Measurements from ENCODE around the gene HBEGF. TPM values are rescaled to one million over a fixed set of nuclear protein-coding genes. Genes with fewer than 3 reads are reported as not detected.

Gene HBEGF
- total RNA-seq, 2 experiments from 2014 or later, result 4.7 to 20.2 TPM

DNA sequence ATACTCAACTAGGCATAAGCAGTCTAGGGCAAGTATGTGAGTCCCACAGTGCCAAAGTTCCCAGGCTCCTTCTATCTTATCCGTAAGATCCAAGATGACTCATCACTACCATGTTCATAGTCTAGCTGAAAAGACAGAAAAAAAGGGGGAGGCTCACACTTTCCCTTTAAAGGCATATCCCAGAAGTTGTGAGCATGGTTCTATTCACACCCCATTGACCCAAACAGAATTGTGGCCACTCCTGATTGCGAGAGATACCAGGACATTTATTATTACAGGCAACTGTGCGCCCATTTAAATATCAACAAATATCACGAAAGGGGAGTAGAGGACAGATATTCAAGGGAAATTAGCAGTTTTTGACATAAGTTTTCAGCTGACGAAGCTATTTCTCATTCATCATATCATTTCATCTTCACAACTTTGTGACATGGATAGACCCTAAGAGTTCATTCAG is 35.4 kb downstream of the HBEGF start:
- no peaks in the 10 kb centered on the region for H3K9me2 ChIP-seq (ENCODE audit: insufficient read depth, low read length)
- intact Hi-C loops (cut with micrococcal nuclease; ENCODE audit: unreplicated experiment), result no loop called here
- no peak overlapping the region for H3K4me3 ChIP-seq (ENCODE audit: low read depth, low read length, poor library complexity, severe bottlenecking)
- CTCF ChIA-PET (ENCODE audit: unreplicated experiment), result no interaction called here
- no peaks in the 10 kb centered on the region for H3K4me1 ChIP-seq (ENCODE audit: insufficient read depth, low read length, poor library complexity, severe bottlenecking)
- no peaks in the 10 kb centered on the region for H3K36me3 ChIP-seq (ENCODE audit: insufficient read depth, low read length)
- TF ChIP-seq EZH2phosphoT487 (IDR thresholded peaks at IDR 0.05; ENCODE audit: borderline replicate concordance, low read depth, low read length), result no peak
- TF ChIP-seq, protein P1, sequence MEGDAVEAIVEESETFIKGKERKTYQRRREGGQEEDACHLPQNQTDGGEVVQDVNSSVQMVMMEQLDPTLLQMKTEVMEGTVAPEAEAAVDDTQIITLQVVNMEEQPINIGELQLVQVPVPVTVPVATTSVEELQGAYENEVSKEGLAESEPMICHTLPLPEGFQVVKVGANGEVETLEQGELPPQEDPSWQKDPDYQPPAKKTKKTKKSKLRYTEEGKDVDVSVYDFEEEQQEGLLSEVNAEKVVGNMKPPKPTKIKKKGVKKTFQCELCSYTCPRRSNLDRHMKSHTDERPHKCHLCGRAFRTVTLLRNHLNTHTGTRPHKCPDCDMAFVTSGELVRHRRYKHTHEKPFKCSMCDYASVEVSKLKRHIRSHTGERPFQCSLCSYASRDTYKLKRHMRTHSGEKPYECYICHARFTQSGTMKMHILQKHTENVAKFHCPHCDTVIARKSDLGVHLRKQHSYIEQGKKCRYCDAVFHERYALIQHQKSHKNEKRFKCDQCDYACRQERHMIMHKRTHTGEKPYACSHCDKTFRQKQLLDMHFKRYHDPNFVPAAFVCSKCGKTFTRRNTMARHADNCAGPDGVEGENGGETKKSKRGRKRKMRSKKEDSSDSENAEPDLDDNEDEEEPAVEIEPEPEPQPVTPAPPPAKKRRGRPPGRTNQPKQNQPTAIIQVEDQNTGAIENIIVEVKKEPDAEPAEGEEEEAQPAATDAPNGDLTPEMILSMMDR (conservative IDR thresholded peaks at IDR 0.05; ENCODE audit: low read length), result no peak
- no peak for DNase-seq (ENCODE audit: low spot score)
- no peaks in the 10 kb centered on the region for H3K9me3 ChIP-seq (ENCODE audit: low read length)
- no peaks in the 10 kb centered on the region for H3K79me2 ChIP-seq (ENCODE audit: insufficient read depth, low read depth, low read length)
- no peaks in the 10 kb centered on the region for H4K20me1 ChIP-seq (ENCODE audit: insufficient read depth, low read length)
- no peak overlapping the region for H3K27ac ChIP-seq (ENCODE audit: low read depth, low read length, poor library complexity, severe bottlenecking)
- no TSS peak for BruUV-seq (replicated peaks)
- no peak overlapping the region for H2AFZ ChIP-seq (ENCODE audit: low read length)
- H3K4me2 ChIP-seq (ENCODE audit: low read length), result no peak overlapping the region
- POLR2A ChIA-PET, result interaction anchor here (0.6 to 1.5 kb wide), 3 partner anchors 13 to 35 kb away, joined by 4 to 5 read pairs (median 4); partner anchors contain the start of gene HBEGF

DNA sequence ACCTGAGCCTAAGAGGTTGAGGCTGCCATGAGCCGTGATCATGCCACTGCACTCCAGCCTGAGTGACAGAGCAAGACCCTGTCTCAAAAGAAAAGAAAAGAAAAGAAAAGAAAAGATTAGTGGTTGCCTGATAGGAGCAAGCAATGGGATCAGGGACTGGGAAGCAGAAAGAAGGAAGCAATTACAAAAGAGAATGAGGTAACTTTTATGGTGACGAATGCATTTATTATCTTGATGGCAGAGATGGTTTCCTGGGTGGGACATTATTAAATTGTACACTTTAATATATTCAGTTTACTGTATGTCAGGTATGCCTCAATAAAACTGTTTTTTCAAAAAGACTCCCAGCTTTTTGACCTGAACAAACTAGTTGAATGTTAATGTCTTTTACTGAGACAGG is 36.0 kb downstream of the HBEGF start:
- H3K4me3 ChIP-seq (ENCODE audit: low read depth, low read length, poor library complexity, severe bottlenecking), result no peak overlapping the region
- H4K20me1 ChIP-seq (ENCODE audit: insufficient read depth, low read length), result no peaks in the 10 kb centered on the region
- H3K27ac ChIP-seq (ENCODE audit: low read depth, low read length, poor library complexity, severe bottlenecking), result no peak overlapping the region
- no TSS peak for BruUV-seq (replicated peaks)
- H3K36me3 ChIP-seq (ENCODE audit: insufficient read depth, low read length), result no peaks in the 10 kb centered on the region
- H3K9me3 ChIP-seq (ENCODE audit: low read length), result no peaks in the 10 kb centered on the region
- intact Hi-C loops (cut with micrococcal nuclease; ENCODE audit: unreplicated experiment), result no loop called here
- ChIA-PET CTCF (ENCODE audit: unreplicated experiment) (no interaction called here), POLR2A (interaction anchor here (0.5 kb wide), 1 partner anchor 10 kb away, joined by 6 read pairs; no protein-coding TSS in a partner anchor)
- no peak for TF ChIP-seq EZH2phosphoT487 (IDR thresholded peaks at IDR 0.05; ENCODE audit: borderline replicate concordance, low read depth, low read length)
- TF ChIP-seq, protein P1 (conservative IDR thresholded peaks at IDR 0.05; ENCODE audit: low read length), result no peak
- DNase-seq (ENCODE audit: low spot score), result no peak
- H3K4me1 ChIP-seq (ENCODE audit: insufficient read depth, low read length, poor library complexity, severe bottlenecking), result no peaks in the 10 kb centered on the region
- H2AFZ ChIP-seq (ENCODE audit: low read length), result no peak overlapping the region
- H3K79me2 ChIP-seq (ENCODE audit: insufficient read depth, low read depth, low read length), result no peaks in the 10 kb centered on the region
- no peaks in the 10 kb centered on the region for H3K9me2 ChIP-seq (ENCODE audit: insufficient read depth, low read length)
- no peak overlapping the region for H3K4me2 ChIP-seq (ENCODE audit: low read length)

DNA sequence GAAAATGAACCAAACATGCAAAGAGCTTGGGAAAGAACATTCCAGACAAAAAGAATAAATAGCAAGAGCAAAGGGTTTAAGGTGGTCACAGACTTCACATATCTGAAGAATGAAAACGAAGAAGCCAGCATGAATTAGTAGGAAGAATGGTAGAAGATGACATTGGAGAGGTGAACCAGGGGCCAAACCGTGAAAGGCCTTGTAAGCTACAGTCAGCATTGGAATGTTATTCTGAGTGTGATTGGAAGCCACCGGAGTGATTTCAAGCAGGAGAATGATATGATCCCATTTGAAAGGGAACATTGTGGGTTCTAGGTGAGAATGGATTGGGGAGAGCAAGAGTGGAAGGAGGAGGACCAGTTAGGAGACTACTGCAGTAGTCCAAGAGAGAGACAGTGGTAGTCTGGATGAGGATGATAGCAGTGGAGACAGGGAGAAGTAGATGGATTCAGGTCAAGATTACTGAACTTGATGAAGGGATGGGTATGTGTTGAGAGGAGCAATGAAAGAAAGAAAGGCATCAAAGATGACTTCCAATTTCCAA is 36.6 kb downstream of the HBEGF start:
- intact Hi-C loops (cut with micrococcal nuclease; ENCODE audit: unreplicated experiment), result no loop called here
- no peaks in the 10 kb centered on the region for H3K79me2 ChIP-seq (ENCODE audit: insufficient read depth, low read depth, low read length)
- DNase-seq (ENCODE audit: low spot score), result no peak
- CTCF ChIA-PET (ENCODE audit: unreplicated experiment), result no interaction called here
- H3K4me1 ChIP-seq (ENCODE audit: insufficient read depth, low read length, poor library complexity, severe bottlenecking), result no peaks in the 10 kb centered on the region
- no peak overlapping the region for H3K27ac ChIP-seq (ENCODE audit: low read depth, low read length, poor library complexity, severe bottlenecking)
- BruUV-seq (replicated peaks), result no TSS peak
- H3K4me2 ChIP-seq (ENCODE audit: low read length), result no peak overlapping the region
- H3K9me3 ChIP-seq (ENCODE audit: low read length), result no peaks in the 10 kb centered on the region
- POLR2A ChIA-PET, result no interaction called here
- H3K9me2 ChIP-seq (ENCODE audit: insufficient read depth, low read length), result no peaks in the 10 kb centered on the region
- H3K36me3 ChIP-seq (ENCODE audit: insufficient read depth, low read length), result no peaks in the 10 kb centered on the region
- no peak for TF ChIP-seq EZH2phosphoT487 (IDR thresholded peaks at IDR 0.05; ENCODE audit: borderline replicate concordance, low read depth, low read length)
- TF ChIP-seq, protein P1 (conservative IDR thresholded peaks at IDR 0.05; ENCODE audit: low read length), result no peak
- H4K20me1 ChIP-seq (ENCODE audit: insufficient read depth, low read length), result no peaks in the 10 kb centered on the region
- no peak overlapping the region for H3K4me3 ChIP-seq (ENCODE audit: low read depth, low read length, poor library complexity, severe bottlenecking)
- H2AFZ ChIP-seq (ENCODE audit: low read length), result no peak overlapping the region
